ENCODE results near the gene HDAC5. TPM values are rescaled to one million over a fixed set of nuclear protein-coding genes. Genes with fewer than 3 reads are reported as not detected.

The HDAC5 gene
- polyA plus RNA-seq, 1 of the 3 experiments (the other 2 are of a cell fraction) = 19.0 TPM

DNA sequence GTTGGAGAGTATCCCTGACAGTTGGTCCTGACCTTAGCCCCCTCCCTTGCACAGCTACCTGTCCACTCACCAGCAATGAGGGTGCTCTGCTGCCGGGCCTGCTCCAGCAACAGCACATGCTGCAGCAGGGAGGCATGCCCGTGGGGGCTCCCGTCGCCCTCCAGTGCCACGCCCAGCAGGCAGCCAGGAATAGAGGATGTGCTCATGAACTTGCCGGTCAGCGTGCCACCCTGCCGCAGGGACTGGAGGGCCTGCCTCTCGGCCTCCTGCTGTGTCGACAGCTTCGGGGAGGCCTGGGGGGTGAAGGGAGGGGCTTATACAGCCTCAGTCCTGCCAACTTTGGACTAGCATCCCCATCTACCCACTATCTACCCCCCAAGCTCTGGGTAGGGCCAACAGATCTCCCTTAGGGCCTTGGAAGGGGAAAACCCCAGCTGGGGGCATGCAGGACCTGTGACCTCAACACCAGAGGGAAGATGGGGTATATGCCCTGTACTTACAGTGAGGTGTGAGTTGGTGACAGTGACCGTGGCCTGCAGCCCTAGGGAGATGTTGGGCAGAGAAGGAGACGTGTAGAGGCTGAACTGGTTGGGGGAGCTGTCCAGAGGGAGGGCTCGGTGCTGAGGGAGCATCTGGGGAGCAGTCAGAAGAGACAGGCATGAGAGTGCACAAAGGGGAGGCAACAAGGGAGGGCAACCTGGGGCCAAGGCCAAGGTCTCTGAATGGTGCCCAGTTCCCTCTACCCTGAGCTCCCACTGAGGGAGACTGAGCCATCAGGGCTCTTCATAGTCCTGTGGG, 32.0 kb downstream of the HDAC5 start:
- H3K4me2 ChIP-seq = no peak overlapping the region
- H3K79me2 ChIP-seq (ENCODE audit: insufficient read depth) = peaks cover 14% of the 10 kb centered on the region; the same call in 1 of the 2 replicates
- no peak for TF ChIP-seq FOXJ3 (CRISPR knock-in tag; IDR thresholded peaks at IDR 0.05)
- no peak for TF ChIP-seq YY1 (IDR thresholded peaks at IDR 0.05; ENCODE audit: low read depth)
- TF ChIP-seq, protein P1, sequence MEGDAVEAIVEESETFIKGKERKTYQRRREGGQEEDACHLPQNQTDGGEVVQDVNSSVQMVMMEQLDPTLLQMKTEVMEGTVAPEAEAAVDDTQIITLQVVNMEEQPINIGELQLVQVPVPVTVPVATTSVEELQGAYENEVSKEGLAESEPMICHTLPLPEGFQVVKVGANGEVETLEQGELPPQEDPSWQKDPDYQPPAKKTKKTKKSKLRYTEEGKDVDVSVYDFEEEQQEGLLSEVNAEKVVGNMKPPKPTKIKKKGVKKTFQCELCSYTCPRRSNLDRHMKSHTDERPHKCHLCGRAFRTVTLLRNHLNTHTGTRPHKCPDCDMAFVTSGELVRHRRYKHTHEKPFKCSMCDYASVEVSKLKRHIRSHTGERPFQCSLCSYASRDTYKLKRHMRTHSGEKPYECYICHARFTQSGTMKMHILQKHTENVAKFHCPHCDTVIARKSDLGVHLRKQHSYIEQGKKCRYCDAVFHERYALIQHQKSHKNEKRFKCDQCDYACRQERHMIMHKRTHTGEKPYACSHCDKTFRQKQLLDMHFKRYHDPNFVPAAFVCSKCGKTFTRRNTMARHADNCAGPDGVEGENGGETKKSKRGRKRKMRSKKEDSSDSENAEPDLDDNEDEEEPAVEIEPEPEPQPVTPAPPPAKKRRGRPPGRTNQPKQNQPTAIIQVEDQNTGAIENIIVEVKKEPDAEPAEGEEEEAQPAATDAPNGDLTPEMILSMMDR (IDR thresholded peaks at IDR 0.05) = no peak
- no peak for TF ChIP-seq RXRA (IDR thresholded peaks at IDR 0.05; ENCODE audit: borderline replicate concordance, low read depth)
- TF ChIP-seq MXI1 (IDR thresholded peaks at IDR 0.05; ENCODE audit: low read depth, low read length) = no peak
- TF ChIP-seq ELF1 (IDR thresholded peaks at IDR 0.05) = no peak
- TF ChIP-seq MEF2A (IDR thresholded peaks at IDR 0.05; ENCODE audit: borderline replicate concordance, low read depth) = no peak
- TF ChIP-seq, protein P2, sequence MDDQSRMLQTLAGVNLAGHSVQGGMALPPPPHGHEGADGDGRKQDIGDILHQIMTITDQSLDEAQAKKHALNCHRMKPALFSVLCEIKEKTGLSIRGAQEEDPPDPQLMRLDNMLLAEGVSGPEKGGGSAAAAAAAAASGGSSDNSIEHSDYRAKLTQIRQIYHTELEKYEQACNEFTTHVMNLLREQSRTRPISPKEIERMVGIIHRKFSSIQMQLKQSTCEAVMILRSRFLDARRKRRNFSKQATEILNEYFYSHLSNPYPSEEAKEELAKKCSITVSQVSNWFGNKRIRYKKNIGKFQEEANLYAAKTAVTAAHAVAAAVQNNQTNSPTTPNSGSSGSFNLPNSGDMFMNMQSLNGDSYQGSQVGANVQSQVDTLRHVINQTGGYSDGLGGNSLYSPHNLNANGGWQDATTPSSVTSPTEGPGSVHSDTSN (IDR thresholded peaks at IDR 0.05) = no peak
- no peak for TF ChIP-seq EZH2phosphoT487 (IDR thresholded peaks at IDR 0.05; ENCODE audit: borderline replicate concordance, low read depth)
- no peak for TF ChIP-seq GATA2 (CRISPR knock-in tag; IDR thresholded peaks at IDR 0.05)
- no peak for TF ChIP-seq FOXM1 (IDR thresholded peaks at IDR 0.05; ENCODE audit: low read depth)
- TF ChIP-seq, protein P3, sequence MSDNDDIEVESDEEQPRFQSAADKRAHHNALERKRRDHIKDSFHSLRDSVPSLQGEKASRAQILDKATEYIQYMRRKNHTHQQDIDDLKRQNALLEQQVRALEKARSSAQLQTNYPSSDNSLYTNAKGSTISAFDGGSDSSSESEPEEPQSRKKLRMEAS (IDR thresholded peaks at IDR 0.05; ENCODE audit: low read depth) = no peak
- no peak for TF ChIP-seq SIN3A (IDR thresholded peaks at IDR 0.05; ENCODE audit: borderline replicate concordance, low read depth, low read length)
- no peak for TF ChIP-seq EP300 (IDR thresholded peaks at IDR 0.05; ENCODE audit: borderline replicate concordance in 1 of 2, low read depth in 1 of 2, low read length in 1 of 2)
- no peak for TF ChIP-seq ZBTB33 (IDR thresholded peaks at IDR 0.05; ENCODE audit: borderline replicate concordance, low read depth)
- TF ChIP-seq NRF1 (IDR thresholded peaks at IDR 0.05; ENCODE audit: low read depth, low read length) = no peak
- peaks cover 15% of the 10 kb centered on the region for H3F3A ChIP-seq (replicated peaks; ENCODE audit: insufficient read depth)
- H3K4me3 ChIP-seq (ENCODE audit: low read depth in 2 of 2, low read length in 1 of 2) = no peak overlapping the region
- H2AFZ ChIP-seq (ENCODE audit: low read depth) = no peak overlapping the region
- CTCF ChIA-PET = interaction anchor here (0.6 to 4.7 kb wide), 4 partner anchors 7 to 1513 kb away, joined by 3 to 19 read pairs (median 4); no protein-coding TSS in a partner anchor
- peaks cover 0 to 13% of the 10 kb centered on the region in 2 experiments for H3K36me3 ChIP-seq (replicated peaks in 1 of 2; ENCODE audit: control insufficient read depth in 1 of 2, insufficient read depth in 2 of 2, low read length in 1 of 2)
- DNase-seq = no peak
- POLR2A ChIA-PET = no interaction called here
- H3K9me3 ChIP-seq = no peaks in the 10 kb centered on the region
- WGBS (ENCODE audit: low lambda C conversion rate) = 84% methylated on average over 8 of the region's 14 CpGs
- no peaks in the 10 kb centered on the region for H4K20me1 ChIP-seq (ENCODE audit: insufficient read depth)
- H3K9me2 ChIP-seq = no peaks in the 10 kb centered on the region
- H3K27ac ChIP-seq (ENCODE audit: low read depth in 2 of 2, low read length in 1 of 2) = no peak overlapping the region
- H3K4me1 ChIP-seq (ENCODE audit: control insufficient read depth in 1 of 2, insufficient read depth in 2 of 2, low read depth in 1 of 2, low read length in 1 of 2) = peaks cover 22% of the 10 kb centered on the region in 2 experiments; a peak in 3 of 4 replicates
- no peaks in the 10 kb centered on the region for H3K27me3 ChIP-seq (ENCODE audit: insufficient read depth)
- no peak overlapping the region for H3K9ac ChIP-seq
